Measurements from ENCODE around the gene POT1. TPM values are rescaled to one million over a fixed set of nuclear protein-coding genes. Genes with fewer than 3 reads are reported as not detected.

The POT1 gene
- total and polyA plus RNA-seq, 10 donors, result 9.4 to 37.0 (median 25.4) TPM

DNA sequence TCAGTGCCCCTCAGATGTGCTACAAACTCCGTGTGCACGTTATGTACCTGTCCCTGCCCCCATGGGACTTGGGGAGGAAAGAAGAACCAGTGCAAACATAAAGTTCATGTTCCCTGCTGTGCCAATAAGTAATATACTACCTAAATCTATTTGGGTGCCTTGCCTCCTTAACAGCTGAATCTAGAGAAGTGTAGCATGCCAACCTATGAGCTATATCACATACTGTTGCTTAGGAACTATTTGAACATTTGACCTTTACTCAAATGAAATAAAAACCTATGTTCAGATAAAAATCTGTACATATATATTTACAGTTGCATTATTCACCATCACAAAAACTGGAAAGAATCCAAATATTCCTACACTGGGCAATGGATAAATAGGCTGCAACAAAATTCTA lies 9.8 kb downstream of the POT1 start:
- H3K9me3 ChIP-seq, result no peaks in the 10 kb centered on the region
- H3K27ac ChIP-seq, result no peak overlapping the region
- H3K27me3 ChIP-seq (replicated peaks in 1 of 7), result no peaks in the 10 kb centered on the region
- peaks cover 0 to 20% (median 0%) of the 10 kb centered on the region in 6 donors for H3K4me1 ChIP-seq
- peaks cover 0 to 12% (median 4%) of the 10 kb centered on the region in 6 donors for H3K36me3 ChIP-seq
- TF ChIP-seq, protein P1, sequence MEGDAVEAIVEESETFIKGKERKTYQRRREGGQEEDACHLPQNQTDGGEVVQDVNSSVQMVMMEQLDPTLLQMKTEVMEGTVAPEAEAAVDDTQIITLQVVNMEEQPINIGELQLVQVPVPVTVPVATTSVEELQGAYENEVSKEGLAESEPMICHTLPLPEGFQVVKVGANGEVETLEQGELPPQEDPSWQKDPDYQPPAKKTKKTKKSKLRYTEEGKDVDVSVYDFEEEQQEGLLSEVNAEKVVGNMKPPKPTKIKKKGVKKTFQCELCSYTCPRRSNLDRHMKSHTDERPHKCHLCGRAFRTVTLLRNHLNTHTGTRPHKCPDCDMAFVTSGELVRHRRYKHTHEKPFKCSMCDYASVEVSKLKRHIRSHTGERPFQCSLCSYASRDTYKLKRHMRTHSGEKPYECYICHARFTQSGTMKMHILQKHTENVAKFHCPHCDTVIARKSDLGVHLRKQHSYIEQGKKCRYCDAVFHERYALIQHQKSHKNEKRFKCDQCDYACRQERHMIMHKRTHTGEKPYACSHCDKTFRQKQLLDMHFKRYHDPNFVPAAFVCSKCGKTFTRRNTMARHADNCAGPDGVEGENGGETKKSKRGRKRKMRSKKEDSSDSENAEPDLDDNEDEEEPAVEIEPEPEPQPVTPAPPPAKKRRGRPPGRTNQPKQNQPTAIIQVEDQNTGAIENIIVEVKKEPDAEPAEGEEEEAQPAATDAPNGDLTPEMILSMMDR (IDR thresholded peaks at IDR 0.05 in 8 of 11, conservative IDR thresholded peaks at IDR 0.05 in 3 of 11), result no peak
- TF ChIP-seq POLR2A (IDR thresholded peaks at IDR 0.05) (no peak), POLR2AphosphoS5 (IDR thresholded peaks at IDR 0.05) (no peak)
- H3K4me3 ChIP-seq, result no peak overlapping the region
- WGBS, 5 donors, result 89 to 100% (median 95%) methylated on average over 2 of the region's 2 CpGs
- DNase-seq, result no peak
- intact Hi-C loops (cut with DNase I; ENCODE audit: low total_unique reads), result no loop called here

DNA sequence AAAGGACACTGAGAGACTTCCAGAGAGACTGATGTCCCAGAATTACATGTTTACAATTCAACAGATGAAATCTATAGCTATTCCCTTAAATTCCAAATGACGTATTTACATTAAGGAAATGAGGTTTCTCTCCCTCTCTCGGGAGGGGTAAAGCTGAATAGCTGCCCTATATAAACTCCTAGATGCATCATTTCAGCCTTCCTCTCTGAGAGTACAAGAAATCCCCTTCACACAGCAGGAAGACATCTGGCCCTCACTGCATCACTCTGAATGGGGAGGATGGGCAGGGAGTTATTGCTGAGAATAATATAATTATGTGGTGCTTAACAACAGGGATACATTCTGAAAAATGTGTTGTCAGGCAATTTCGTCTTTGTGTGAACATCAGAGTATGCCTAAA lies 11.0 kb downstream of the POT1 start:
- no peak overlapping the region for H3K27ac ChIP-seq
- peaks cover 0 to 15% (median 0%) of the 10 kb centered on the region in 6 donors for H3K4me1 ChIP-seq
- H3K4me3 ChIP-seq, result no peak overlapping the region
- peaks cover 0 to 23% (median 8%) of the 10 kb centered on the region in 6 donors for H3K36me3 ChIP-seq
- H3K27me3 ChIP-seq (replicated peaks in 1 of 7), result no peaks in the 10 kb centered on the region
- intact Hi-C loops (cut with DNase I; ENCODE audit: low total_unique reads), result no loop called here
- no peaks in the 10 kb centered on the region for H3K9me3 ChIP-seq
- no peak for DNase-seq
- no peak for TF ChIP-seq POLR2AphosphoS5 (IDR thresholded peaks at IDR 0.05)
- TF ChIP-seq, protein P1 (IDR thresholded peaks at IDR 0.05 in 8 of 11, conservative IDR thresholded peaks at IDR 0.05 in 3 of 11), result no peak
- TF ChIP-seq POLR2A (IDR thresholded peaks at IDR 0.05), result no peak
- 70 to 90% (median 80%) methylated on average over 3 of the region's 3 CpGs for WGBS, 5 donors

DNA sequence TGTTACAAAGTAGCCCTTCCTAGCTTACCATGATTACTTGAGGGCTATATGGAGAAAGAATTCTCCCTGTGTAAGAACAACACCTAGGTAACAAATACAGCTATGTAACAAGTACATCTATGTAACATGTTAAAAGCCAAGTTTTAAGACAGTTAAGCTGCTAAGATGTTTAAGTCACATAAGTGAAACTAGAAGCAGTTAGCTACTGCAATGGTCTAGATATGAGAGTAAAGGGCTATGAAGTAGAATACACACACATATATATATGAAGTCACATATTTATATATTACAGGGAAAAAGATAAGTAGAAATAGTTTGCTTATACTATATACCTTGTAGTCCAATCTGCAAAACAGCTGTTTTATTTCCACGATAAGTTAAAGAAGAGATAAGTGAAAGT lies 14.4 kb downstream of the POT1 start:
- Histone ChIP-seq H3K4me3 (no peak overlapping the region), H3K4me1 (peaks cover 0 to 4% (median 0%) of the 10 kb centered on the region in 6 donors), H3K27me3 (replicated peaks in 1 of 7) (no peaks in the 10 kb centered on the region), H3K36me3 (peaks cover 0 to 38% (median 8%) of the 10 kb centered on the region in 6 donors), H3K27ac (no peak overlapping the region), H3K9me3 (no peaks in the 10 kb centered on the region)
- no peak for DNase-seq
- TF ChIP-seq, protein P1 (IDR thresholded peaks at IDR 0.05 in 8 of 11, conservative IDR thresholded peaks at IDR 0.05 in 3 of 11), result no peak
- TF ChIP-seq POLR2A (IDR thresholded peaks at IDR 0.05) (no peak), POLR2AphosphoS5 (IDR thresholded peaks at IDR 0.05) (no peak)
- intact Hi-C loops (cut with DNase I; ENCODE audit: low total_unique reads), result no loop called here
- 73 to 96% (median 90%) methylated on average over 1 of the region's 1 CpG for WGBS, 5 donors

DNA sequence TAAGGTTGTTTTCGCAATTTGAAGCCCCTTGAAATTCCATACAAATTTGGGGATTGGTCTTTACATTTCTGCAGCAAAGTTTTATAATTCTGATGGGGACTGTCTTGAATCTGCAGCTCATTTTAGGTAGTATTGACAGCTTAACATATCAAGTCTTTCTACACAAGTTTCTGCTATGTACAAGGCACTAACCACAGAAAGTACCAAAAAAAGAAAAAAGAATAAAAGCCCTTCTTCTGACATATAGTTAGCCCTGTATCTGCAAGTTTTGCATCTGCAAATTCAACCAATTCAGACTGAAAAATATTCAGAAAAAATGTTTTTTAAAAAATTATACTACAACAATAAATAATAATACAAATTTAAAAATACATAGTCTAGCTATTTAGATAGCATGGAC lies 15.3 kb downstream of the POT1 start:
- DNase-seq, result no peak
- Histone ChIP-seq H3K4me1 (peaks cover 0 to 4% (median 0%) of the 10 kb centered on the region in 6 donors), H3K36me3 (peaks cover 0 to 38% (median 8%) of the 10 kb centered on the region in 6 donors), H3K27ac (no peak overlapping the region), H3K27me3 (replicated peaks in 1 of 7) (no peaks in the 10 kb centered on the region), H3K4me3 (no peak overlapping the region), H3K9me3 (no peaks in the 10 kb centered on the region)
- 0 to 100% (median 95%) methylated on average over 1 of the region's 1 CpG for WGBS, 5 donors
- TF ChIP-seq, protein P1 (IDR thresholded peaks at IDR 0.05 in 8 of 11, conservative IDR thresholded peaks at IDR 0.05 in 3 of 11), result no peak
- TF ChIP-seq POLR2A (IDR thresholded peaks at IDR 0.05) (no peak), POLR2AphosphoS5 (IDR thresholded peaks at IDR 0.05) (no peak)
- intact Hi-C loops (cut with DNase I; ENCODE audit: low total_unique reads), result no loop called here

Data from spleen (tissue), 11 donors.